Stomach (tissue), 4 donors: ENCODE data around the gene TNK2.

Experiments
- CTCF ChIP-seq, 7 experiments: fragments of 450-650 bp in 4 of 7; fragments of 200-600 bp in 3 of 7; sonication (generic) in 3 of 7; IDR thresholded peaks; one replicate each; pipeline ENCODE4 v1.5.1; 2016 to 2019; ENCODE audit warnings: antibody characterized with exemption in 7 of 7, control low read depth in 2 of 7, mild to moderate bottlenecking in 1 of 7
- EP300 ChIP-seq: sonication (generic); formaldehyde crosslinking; IDR thresholded peaks from one replicate; pipeline ENCODE4 v1.6.1; 2017; ENCODE audit warnings: antibody characterized with exemption

GRCh38 chr3:195882002-195882441, 26.3 kb downstream of the TNK2 start:
- no peak for TF ChIP-seq EP300
- no peak for TF ChIP-seq CTCF (IDR thresholded peaks at IDR 0.05)
